Type B pancreatic cell (in vitro differentiated cells): ENCODE measurements around the gene HLF. TPM values are rescaled to one million over a fixed set of nuclear protein-coding genes. Genes with fewer than 3 reads are reported as not detected.

Source experiments
- DNase-seq: peaks from one replicate; pipeline ENCODE4 v3.0.0; 2021; ENCODE audit warnings: mixed read lengths; ENCODE audit not compliant: unreplicated experiment; ENCODE audit errors: extremely low spot score
- H3K27ac Mint-ChIP-seq: 2 replicates; pipeline ENCODE4 v1.8.0; 2021; ENCODE audit warnings: mild to moderate bottlenecking, mixed read lengths
- H3K27me3 Mint-ChIP-seq: 2 replicates; pipeline ENCODE4 v1.8.0; 2021; ENCODE audit warnings: mixed read lengths
- H3K36me3 Mint-ChIP-seq: 2 replicates; pipeline ENCODE4 v1.8.0; 2021; ENCODE audit warnings: mixed read lengths
- H3K4me1 Mint-ChIP-seq: one replicate; pipeline ENCODE4 v1.8.0; 2021; ENCODE audit warnings: mixed read lengths; ENCODE audit not compliant: unreplicated experiment
- H3K4me3 Mint-ChIP-seq: 2 replicates; pipeline ENCODE4 v1.8.0; 2021; ENCODE audit warnings: mild to moderate bottlenecking, mixed read lengths
- H3K9me3 Mint-ChIP-seq: 2 replicates; pipeline ENCODE4 v1.8.0; 2021; ENCODE audit warnings: mixed read lengths
- CTCF ChIP-seq: fragments of 200-600 bp; sonication (generic); conservative IDR thresholded peaks from 2 replicates; pipeline ENCODE4 v1.5.0; 2021; ENCODE audit warnings: antibody characterized with exemption, mild to moderate bottlenecking
- total RNA-seq: library from RNA; stranded (reverse); gene quantifications from 2 replicates; pipeline ENCODE4 v1.2.1, GENCODE V29; 2021; ENCODE audit warnings: low replicate concordance

The HLF gene
- total RNA-seq, 1 donor from 2014 or later: 2.6 TPM

GRCh38 chr17:55233840-55234239 is 30.9 kb upstream of the HLF start:
- H3K9me3 Mint-ChIP-seq: no peaks in the 10 kb centered on the region
- H3K27ac Mint-ChIP-seq: no peak overlapping the region
- no peaks in the 10 kb centered on the region for H3K36me3 Mint-ChIP-seq
- no peaks in the 10 kb centered on the region for H3K4me1 Mint-ChIP-seq
- no peak overlapping the region for H3K4me3 Mint-ChIP-seq
- DNase-seq: no peak
- no peak for TF ChIP-seq CTCF
- peaks cover 12% of the 10 kb centered on the region for H3K27me3 Mint-ChIP-seq

GRCh38 chr17:55236316-55236715 is 28.4 kb upstream of the HLF start:
- Mint-ChIP-seq H3K9me3 (no peaks in the 10 kb centered on the region), H3K27me3 (peaks cover 15% of the 10 kb centered on the region), H3K36me3 (no peaks in the 10 kb centered on the region), H3K4me3 (no peak overlapping the region), H3K27ac (no peak overlapping the region), H3K4me1 (peaks cover 3% of the 10 kb centered on the region)
- TF ChIP-seq CTCF: no peak
- DNase-seq: no peak

GRCh38 chr17:55237268-55237667 is 27.5 kb upstream of the HLF start:
- Mint-ChIP-seq H3K4me1 (peaks cover 3% of the 10 kb centered on the region), H3K36me3 (no peaks in the 10 kb centered on the region), H3K9me3 (no peaks in the 10 kb centered on the region), H3K27me3 (peaks cover 19% of the 10 kb centered on the region), H3K27ac (no peak overlapping the region), H3K4me3 (peak overlapping the region; percentile 34)
- DNase-seq: no peak
- no peak for TF ChIP-seq CTCF

- Mint-ChIP-seq H3K36me3 (no peaks in the 10 kb centered on the region), H3K9me3 (no peaks in the 10 kb centered on the region), H3K27me3 (peaks cover 19% of the 10 kb centered on the region), H3K27ac (peak overlapping the region; percentile 40), H3K4me1 (peaks cover 3% of the 10 kb centered on the region), H3K4me3 (peak overlapping the region; percentile 93)
- no peak for TF ChIP-seq CTCF
- no peak for DNase-seq
Observed at GRCh38 chr17:55237841-55238178, 26.9 kb upstream of the HLF start.

- peak overlapping the region; percentile 93 for H3K4me3 Mint-ChIP-seq
Observed at GRCh38 chr17:55238179-55238930, 26.4 kb upstream of the HLF start.

More at GRCh38 chr17:55238179-55238930, 26.4 kb upstream of the HLF start:
- peak; percentile 49 for TF ChIP-seq CTCF
- Mint-ChIP-seq H3K4me1 (peaks cover 3% of the 10 kb centered on the region), H3K27ac (peak overlapping the region; percentile 89), H3K36me3 (no peaks in the 10 kb centered on the region), H3K27me3 (peaks cover 19% of the 10 kb centered on the region), H3K9me3 (no peaks in the 10 kb centered on the region)
- DNase-seq: peak; percentile 97
